Fibroblast of lung (primary cell): ENCODE data around the gene RGS16. TPM values are rescaled to one million over a fixed set of nuclear protein-coding genes. Genes with fewer than 3 reads are reported as not detected.

Source experiments
- DNase-seq, 2 donors: peaks; one replicate each; pipeline versions ENCODE4 v3.0.0 to v3.0.0-alpha.2; 2010; ENCODE audit warnings: low read depth in 2 of 2
- H2AFZ ChIP-seq: 2 replicates; pipeline ENCODE4 v1.5.1; 2012; ENCODE audit warnings: low read length, control low read depth, inconsistent platforms
- H3K27ac ChIP-seq: 2 replicates; pipeline ENCODE4 v1.5.1; 2011; ENCODE audit warnings: low read length, control low read depth; ENCODE audit not compliant: insufficient read depth
- H3K27me3 ChIP-seq: 2 replicates; pipeline ENCODE4 v1.5.1; 2011; ENCODE audit warnings: mild to moderate bottlenecking, low read length; ENCODE audit not compliant: control insufficient read depth, insufficient read depth
- H3K36me3 ChIP-seq: 2 replicates; pipeline ENCODE4 v1.5.1; 2011; ENCODE audit warnings: low read length; ENCODE audit not compliant: control insufficient read depth, insufficient read depth
- H3K4me1 ChIP-seq: 2 replicates; pipeline ENCODE4 v1.5.1; 2011; ENCODE audit warnings: low read length; ENCODE audit not compliant: control insufficient read depth, insufficient read depth; ENCODE audit errors: extremely low read depth
- H3K4me2 ChIP-seq: 2 replicates; pipeline ENCODE4 v1.5.1; 2011; ENCODE audit warnings: low read length, control low read depth; ENCODE audit not compliant: insufficient read depth; ENCODE audit errors: extremely low read depth
- H3K4me3 ChIP-seq, 4 experiments: fragments of 200-600 bp in 1 of 4; sonication (generic) in 1 of 4; replicated peaks in 1 of 4; 2 replicates each; pipeline ENCODE4 v1.5.1; 2011 to 2016; ENCODE audit warnings: low read length in 4 of 4, low read depth in 3 of 4, mild to moderate bottlenecking in 3 of 4, control low read depth in 2 of 4, inconsistent platforms in 1 of 4, mixed read lengths in 1 of 4; ENCODE audit not compliant: insufficient read depth in 1 of 4; ENCODE audit errors: control extremely low read depth in 1 of 4
- H3K79me2 ChIP-seq: 2 replicates; pipeline ENCODE4 v1.5.1; 2012; ENCODE audit warnings: mild to moderate bottlenecking, low read length, inconsistent platforms; ENCODE audit not compliant: control insufficient read depth, insufficient read depth
- H3K9ac ChIP-seq: 2 replicates; pipeline ENCODE4 v1.5.1; 2011; ENCODE audit warnings: mild to moderate bottlenecking, low read length, control low read depth; ENCODE audit not compliant: insufficient read depth
- H3K9me3 ChIP-seq: 2 replicates; pipeline ENCODE4 v1.5.1; 2012; ENCODE audit warnings: low read depth, low read length; ENCODE audit not compliant: control insufficient read depth, insufficient read depth
- H4K20me1 ChIP-seq: 2 replicates; pipeline ENCODE4 v1.5.1; 2011; ENCODE audit warnings: low read length; ENCODE audit not compliant: control insufficient read depth, insufficient read depth; ENCODE audit errors: extremely low read depth
- CTCF ChIP-seq, 2 donors: IDR thresholded peaks in 1 of 2; conservative IDR thresholded peaks in 1 of 2; 1 replicate in 1 of 2; 2 replicates in 1 of 2; pipeline ENCODE4 v1.5.1; 2011 to 2012; ENCODE audit warnings: low read length in 2 of 2, control low read depth in 1 of 2, inconsistent platforms in 1 of 2, low read depth in 1 of 2, mild to moderate bottlenecking in 1 of 2
- EZH2 ChIP-seq: IDR thresholded peaks from 2 replicates; pipeline ENCODE4 v1.5.1; 2012; ENCODE audit warnings: low read length, control low read depth, mild to moderate bottlenecking; ENCODE audit errors: missing control alignments
- polyA plus RNA-seq, 2 donors: library from polyadenylated mRNA; depleted of rRNA in 1 of 2; stranded (reverse) in 1 of 2; unstranded in 1 of 2; fragments of >200 nt; gene quantifications; 2 replicates each; pipeline ENCODE4 v1.2.1, GENCODE V29; 2011 to 2012; ENCODE audit warnings: missing spikeins in 1 of 2
- total RNA-seq: library from RNA; depleted of rRNA; stranded (reverse); fragments of >200 nt; gene quantifications from 2 replicates; pipeline ENCODE4 v1.2.1, GENCODE V29; 2014

RGS16 gene
- total and polyA plus RNA-seq, 2 donors (not counting 1 experiment from before 2014, with no cell fraction given): 0.17 to 0.33 TPM

DNA sequence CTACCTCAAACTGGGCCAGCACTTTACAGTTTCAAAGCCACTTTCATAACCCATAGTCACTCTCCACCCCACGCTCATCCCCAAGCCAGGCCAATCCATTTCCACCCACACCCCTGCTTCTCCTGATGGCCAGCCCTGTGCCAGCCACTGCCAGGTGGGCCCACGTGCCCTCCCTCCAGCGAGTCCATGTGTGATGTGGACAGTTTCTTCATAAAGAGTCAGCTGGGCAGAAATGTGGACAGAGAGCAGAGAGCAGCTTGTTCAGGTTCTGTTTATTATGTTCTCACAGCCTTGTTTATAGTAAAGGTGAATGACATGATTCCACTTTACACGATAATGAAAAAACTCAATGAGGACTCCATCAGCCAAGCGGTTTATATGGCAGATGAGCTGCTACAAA lies 37.4 kb upstream of the RGS16 start:
- Histone ChIP-seq H3K9me3 (no peaks in the 10 kb centered on the region), H4K20me1 (no peaks in the 10 kb centered on the region), H3K4me3 (no peak overlapping the region), H3K27me3 (no peaks in the 10 kb centered on the region), H3K4me2 (no peak overlapping the region), H3K27ac (no peak overlapping the region), H3K9ac (no peak overlapping the region), H3K4me1 (no peaks in the 10 kb centered on the region), H2AFZ (no peak overlapping the region), H3K36me3 (no peaks in the 10 kb centered on the region), H3K79me2 (no peaks in the 10 kb centered on the region)
- TF ChIP-seq EZH2 (no peak), CTCF (conservative IDR thresholded peaks at IDR 0.05 in 1 of 2, IDR thresholded peaks at IDR 0.05 in 1 of 2; ENCODE audit: low read depth in 1 of 2, low read length in 2 of 2) (no peak)
- no peak for DNase-seq

DNA sequence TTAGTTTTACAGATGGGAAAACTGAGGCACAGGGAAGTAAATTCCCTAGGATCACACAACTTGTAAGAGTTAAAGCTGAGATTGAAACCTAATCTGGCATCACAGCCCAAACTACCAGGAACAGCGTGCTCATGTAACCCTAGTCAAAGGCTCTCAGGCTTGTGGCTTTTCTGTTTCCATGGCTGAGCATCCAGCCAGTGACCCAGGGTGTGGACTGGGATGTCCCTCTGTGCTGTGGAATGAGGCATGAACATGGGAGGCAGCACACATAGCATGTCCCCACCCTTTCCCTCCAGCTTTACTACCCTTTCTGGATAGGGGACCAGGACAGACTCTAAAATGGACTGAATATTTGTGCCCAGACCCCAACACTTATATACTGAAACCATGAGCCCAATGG lies 35.1 kb upstream of the RGS16 start:
- Histone ChIP-seq H2AFZ (no peak overlapping the region), H3K9me3 (no peaks in the 10 kb centered on the region), H3K4me3 (no peak overlapping the region), H4K20me1 (no peaks in the 10 kb centered on the region), H3K4me1 (no peaks in the 10 kb centered on the region), H3K79me2 (no peaks in the 10 kb centered on the region), H3K4me2 (no peak overlapping the region), H3K27ac (no peak overlapping the region), H3K9ac (no peak overlapping the region), H3K27me3 (no peaks in the 10 kb centered on the region), H3K36me3 (no peaks in the 10 kb centered on the region)
- DNase-seq: no peak
- TF ChIP-seq EZH2 (no peak), CTCF (conservative IDR thresholded peaks at IDR 0.05 in 1 of 2, IDR thresholded peaks at IDR 0.05 in 1 of 2; ENCODE audit: low read depth in 1 of 2, low read length in 2 of 2) (no peak)

- Histone ChIP-seq H3K4me2 (no peak overlapping the region), H2AFZ (no peak overlapping the region), H3K79me2 (no peaks in the 10 kb centered on the region), H3K9ac (no peak overlapping the region), H3K27me3 (no peaks in the 10 kb centered on the region), H3K27ac (no peak overlapping the region), H3K4me3 (no peak overlapping the region), H3K9me3 (no peaks in the 10 kb centered on the region), H3K4me1 (no peaks in the 10 kb centered on the region), H4K20me1 (no peaks in the 10 kb centered on the region), H3K36me3 (no peaks in the 10 kb centered on the region)
- no peak for TF ChIP-seq CTCF (conservative IDR thresholded peaks at IDR 0.05 in 1 of 2, IDR thresholded peaks at IDR 0.05 in 1 of 2; ENCODE audit: low read depth in 1 of 2, low read length in 2 of 2)
- no peak for TF ChIP-seq EZH2
- no peak for DNase-seq
Observed at GRCh38 chr1:182637769-182638168, 33.6 kb upstream of the RGS16 start.
